ENCODE measurements around the gene HJURP.

DNA sequence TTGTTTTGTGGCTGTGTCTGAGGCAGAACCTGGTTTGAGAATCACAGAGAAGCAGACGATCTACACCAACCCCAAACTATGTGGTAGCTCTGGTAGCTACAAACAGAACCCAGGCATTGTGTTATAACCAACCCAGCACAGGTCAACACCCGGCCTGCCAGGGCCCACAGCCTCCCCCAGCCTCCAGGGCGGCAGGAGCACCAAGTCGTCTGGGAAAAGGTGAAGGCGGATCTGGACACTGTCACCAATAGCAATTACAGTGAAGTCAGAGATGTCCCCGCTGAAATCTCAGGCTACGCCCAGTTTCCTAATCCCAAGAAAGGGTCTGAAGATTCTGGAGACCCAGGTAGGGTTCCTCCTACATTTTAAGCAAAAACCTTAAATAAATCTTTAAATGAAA, 3.6 kb downstream of the HJURP start:
- no peak for TF ChIP-seq CTCF (conservative IDR thresholded peaks at IDR 0.05; ENCODE audit: low read length)
- TF ChIP-seq EZH2phosphoT487 (IDR thresholded peaks at IDR 0.05; ENCODE audit: borderline replicate concordance), result no peak
